ENCODE results near the gene MYO9B. TPM values are rescaled to one million over a fixed set of nuclear protein-coding genes. Genes with fewer than 3 reads are reported as not detected.

MYO9B gene
- total and polyA plus RNA-seq, 9 of the 15 experiments (the other 6 are each of a cell fraction or from before 2014, with no cell fraction given): 2.4 to 77.6 (median 23.0) TPM

- Histone ChIP-seq H3K36me3 (ENCODE audit: control insufficient read depth, insufficient read depth, low read length) (peaks cover 60% of the 10 kb centered on the region; the same call in 2 of the 3 replicates), H3K4me3 (no peak overlapping the region), H3K79me2 (ENCODE audit: control insufficient read depth, insufficient read depth, low read length) (peaks cover 64% of the 10 kb centered on the region), H4K20me1 (replicated peaks; ENCODE audit: control insufficient read depth, insufficient read depth, low read length) (peaks cover 16% of the 10 kb centered on the region), H3K27ac (ENCODE audit: extremely low read depth, low read depth, low read length) (no peak overlapping the region), H3K9me3 (replicated peaks; ENCODE audit: control insufficient read depth, insufficient read depth, low read depth, low read length) (no peaks in the 10 kb centered on the region), H3K4me2 (ENCODE audit: insufficient read depth, low read length) (no peak overlapping the region), H3K27me3 (ENCODE audit: control insufficient read depth in 2 of 2, insufficient read depth in 2 of 2, low read length in 2 of 2) (no peaks in the 10 kb centered on the region), H3K4me1 (replicated peaks in 1 of 2; ENCODE audit: control insufficient read depth in 2 of 2, insufficient read depth in 2 of 2, low read length in 2 of 2) (peaks cover 22 to 52% of the 10 kb centered on the region in 2 experiments), H3K9ac (ENCODE audit: insufficient read depth in 1 of 2, low read depth in 2 of 2, low read length in 2 of 2) (no peak overlapping the region), H2AFZ (ENCODE audit: low read depth, low read length) (no peak overlapping the region), H3K9me1 (ENCODE audit: control insufficient read depth, insufficient read depth, low read length) (no peaks in the 10 kb centered on the region)
- no peak for DNase-seq (ENCODE audit: extremely low read depth in 1 of 4, low spot score in 3 of 4)
- POLR2A ChIA-PET: interaction anchor here (0.6 to 11.3 kb wide), 6 partner anchors 11 to 30 kb away, joined by 3 to 129 read pairs (median 4); partner anchors contain the start of genes OCEL1 and USE1
- intact Hi-C loops (cut with micrococcal nuclease) (no loop called here), in situ Hi-C loops (cut with MboI) (no loop called here)
- CTCF ChIA-PET (ENCODE audit: low intra/inter-chr PET ratio): no interaction called here
- peak; percentile 0; the same call in 1 of the 2 replicates for TF ChIP-seq BCOR (IDR thresholded peaks at IDR 0.05)
- TF ChIP-seq KDM1A (IDR thresholded peaks at IDR 0.05): 0 out of 4 replicates have a peak, but pooled peaks have one; percentile 3 to 10
- no peak for TF ChIP-seq HDAC2 (IDR thresholded peaks at IDR 0.05)
- TF ChIP-seq ZNF121 (CRISPR knock-in tag; conservative IDR thresholded peaks at IDR 0.05): 0 out of 2 replicates have a peak, but pooled peaks have one; percentile 19
- TF ChIP-seq ZNF436 (CRISPR knock-in tag; IDR thresholded peaks at IDR 0.05): peak; percentile 52; the same call in 1 of the 2 replicates
- TF ChIP-seq AFF4 (CRISPR knock-in tag; IDR thresholded peaks at IDR 0.05): no peak
- TF ChIP-seq SMARCA5 (IDR thresholded peaks at IDR 0.05): peak; percentile 31; the same call in 1 of the 2 replicates
- TF ChIP-seq NCOA6 (IDR thresholded peaks at IDR 0.05): no peak
- TF ChIP-seq ZKSCAN8 (CRISPR knock-in tag; IDR thresholded peaks at IDR 0.05): peak; percentile 67
- TF ChIP-seq RBM25 (IDR thresholded peaks at IDR 0.05; ENCODE audit: low read depth, low read length, severe bottlenecking): peak; percentile 80
- TF ChIP-seq HSF4 (CRISPR knock-in tag; IDR thresholded peaks at IDR 0.05; ENCODE audit: borderline replicate concordance): no peak
- TF ChIP-seq ZFP36 (IDR thresholded peaks at IDR 0.05; ENCODE audit: low read depth, low read length, partially characterized antibody): peak; percentile 79
- FAIRE-seq: no peak
- ATAC-seq: no peak
- WGBS (ENCODE audit: insufficient coverage, low coverage, missing lambda C conversion rate): 86% methylated on average over 13 of the region's 13 CpGs
- no TSS peak for BruUV-seq (replicated peaks)
These were observed 162.4 kb downstream of the MYO9B start for GRCh38 chr19:17237747-17238706.
